ENCODE results near the gene FAM222B. TPM values are rescaled to one million over a fixed set of nuclear protein-coding genes. Genes with fewer than 3 reads are reported as not detected.
A peak's percentile ranks its signal among the peaks of the same experiment; 100 is the strongest.

FAM222B gene
- polyA plus RNA-seq, 1 donor, result 13.2 TPM

DNA sequence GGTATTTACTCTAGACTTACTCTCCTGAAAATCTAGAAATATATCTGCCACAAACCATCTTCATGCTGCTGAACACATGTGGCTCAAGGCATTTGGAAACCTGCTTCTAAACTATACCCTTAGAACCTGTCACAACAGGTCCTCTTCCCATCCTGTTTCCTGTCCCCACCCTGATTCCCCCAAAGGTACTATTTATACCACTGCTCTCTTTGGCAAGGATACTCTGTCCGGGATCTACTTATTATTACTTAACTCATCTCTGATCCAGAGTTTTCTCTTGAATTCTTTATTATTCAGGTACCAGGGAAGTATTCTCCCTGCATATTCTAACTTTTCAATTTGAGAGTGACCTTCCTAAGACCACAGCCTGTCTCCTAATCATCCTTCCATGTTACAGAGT is 65.4 kb downstream of the FAM222B start:
- DNase-seq (ENCODE audit: low read depth), result no peak

DNA sequence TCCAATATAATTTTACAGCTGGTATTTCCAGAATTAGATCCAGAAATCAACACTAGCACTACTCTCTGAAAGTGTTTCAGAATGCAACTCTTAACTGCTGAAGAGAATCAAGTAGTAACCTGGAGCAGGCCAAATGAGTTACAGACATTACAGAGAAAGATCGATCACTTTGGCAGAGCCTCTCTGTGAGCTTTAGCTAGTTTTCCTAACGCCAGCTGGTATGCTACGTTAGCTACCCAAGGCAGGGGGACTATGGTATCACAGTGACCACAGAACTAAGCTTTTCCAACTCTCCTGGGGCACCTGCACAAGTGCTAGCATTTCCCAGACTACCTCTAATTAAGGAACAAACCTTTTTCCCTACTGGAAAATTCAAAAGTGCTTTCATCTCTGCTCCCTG is 68.4 kb downstream of the FAM222B start:
- no peak for DNase-seq (ENCODE audit: low read depth)

DNA sequence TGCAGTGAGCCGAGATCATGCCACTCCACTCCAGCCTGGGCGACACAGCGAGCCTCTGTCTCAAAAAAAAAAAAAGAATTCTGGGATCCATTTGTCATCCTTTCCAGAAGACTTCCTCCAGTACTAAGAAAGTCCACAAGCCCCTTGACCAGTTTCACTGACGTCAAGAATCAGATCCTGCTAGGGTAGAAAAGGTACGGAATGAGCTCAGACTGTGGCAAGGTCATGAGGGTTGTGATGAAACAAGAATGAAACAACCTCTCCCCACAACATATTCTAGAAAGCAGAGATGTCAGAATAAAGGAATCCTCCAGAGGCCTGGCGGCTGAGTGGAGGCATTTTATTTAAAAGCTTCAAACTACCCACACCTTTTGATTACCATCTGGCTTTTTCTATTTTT is 68.9 kb downstream of the FAM222B start:
- no peak for DNase-seq (ENCODE audit: low read depth)

DNA sequence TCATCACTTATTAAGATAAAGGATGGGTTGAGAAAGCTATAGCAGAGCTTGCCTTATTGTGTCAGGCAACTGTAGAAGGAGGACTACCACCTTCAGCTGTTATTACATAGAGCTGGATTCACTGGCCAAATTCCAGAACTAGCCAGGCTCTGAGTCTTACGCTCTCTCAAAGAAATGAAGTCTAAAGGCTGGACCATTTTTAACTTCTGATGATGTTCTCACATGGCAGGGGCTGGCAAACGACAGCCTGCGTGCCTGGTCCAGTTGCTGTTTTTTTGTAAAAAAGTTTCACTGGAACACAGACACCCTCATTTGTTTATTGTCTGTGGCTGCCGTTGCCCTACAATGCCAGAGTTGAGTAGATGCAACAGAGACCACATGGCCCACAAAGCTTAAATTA is 77.6 kb downstream of the FAM222B start:
- DNase-seq (ENCODE audit: low read depth), result no peak

DNA sequence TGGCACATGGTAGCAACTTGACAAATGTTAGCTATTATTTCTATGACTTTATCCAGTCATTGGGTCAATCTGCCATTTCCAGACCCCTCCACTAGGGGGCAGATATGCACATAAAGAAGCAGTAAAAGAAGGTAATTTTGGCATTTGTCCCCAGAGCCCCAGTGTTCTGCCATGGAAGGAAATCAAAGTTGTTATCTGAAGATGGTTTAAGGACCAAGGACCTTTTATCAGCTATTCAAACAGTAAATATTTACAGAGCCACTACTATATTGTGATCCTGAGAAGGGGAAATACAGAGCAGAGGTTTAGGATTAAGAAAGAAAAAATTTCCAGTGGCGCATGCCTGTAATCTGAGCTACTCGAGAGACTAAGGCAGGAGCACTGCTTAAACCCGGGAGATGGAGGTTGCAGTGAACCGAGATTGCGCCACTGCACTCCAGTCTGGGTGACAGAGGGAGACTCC is 78.8 kb downstream of the FAM222B start:
- no peak for DNase-seq (ENCODE audit: low read depth)

DNA sequence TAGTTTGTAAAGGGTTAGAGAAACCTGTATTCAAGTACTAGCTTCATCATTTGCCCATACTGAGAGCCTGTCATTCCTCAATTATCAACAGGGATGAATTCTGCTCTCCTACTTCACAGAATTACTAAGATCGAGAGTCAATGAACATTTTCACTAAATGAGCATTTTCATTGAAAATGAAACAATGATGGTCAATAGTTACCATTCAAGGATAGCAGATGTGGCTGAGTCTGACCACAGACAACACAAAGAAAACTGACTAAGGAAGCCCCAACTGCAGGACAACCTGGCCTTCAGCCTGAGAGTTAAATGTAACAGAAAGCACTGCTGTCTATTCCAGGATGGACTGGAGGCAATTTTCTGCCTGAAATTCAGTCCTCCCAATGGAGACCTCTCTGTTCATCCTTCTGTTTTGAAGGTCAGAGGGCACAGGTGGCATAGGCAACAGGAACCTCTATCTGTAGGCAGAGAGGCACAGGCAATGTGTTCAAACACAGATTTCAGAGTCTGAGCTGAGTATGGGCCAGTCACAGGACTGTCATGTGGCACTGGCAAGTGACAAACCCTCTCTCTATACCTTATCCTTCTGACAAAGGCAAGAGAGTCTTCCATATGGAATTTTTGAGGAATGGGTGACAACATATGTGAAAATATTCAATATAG is 79.3 kb downstream of the FAM222B start:
- DNase-seq (ENCODE audit: low read depth), result no peak

DNA sequence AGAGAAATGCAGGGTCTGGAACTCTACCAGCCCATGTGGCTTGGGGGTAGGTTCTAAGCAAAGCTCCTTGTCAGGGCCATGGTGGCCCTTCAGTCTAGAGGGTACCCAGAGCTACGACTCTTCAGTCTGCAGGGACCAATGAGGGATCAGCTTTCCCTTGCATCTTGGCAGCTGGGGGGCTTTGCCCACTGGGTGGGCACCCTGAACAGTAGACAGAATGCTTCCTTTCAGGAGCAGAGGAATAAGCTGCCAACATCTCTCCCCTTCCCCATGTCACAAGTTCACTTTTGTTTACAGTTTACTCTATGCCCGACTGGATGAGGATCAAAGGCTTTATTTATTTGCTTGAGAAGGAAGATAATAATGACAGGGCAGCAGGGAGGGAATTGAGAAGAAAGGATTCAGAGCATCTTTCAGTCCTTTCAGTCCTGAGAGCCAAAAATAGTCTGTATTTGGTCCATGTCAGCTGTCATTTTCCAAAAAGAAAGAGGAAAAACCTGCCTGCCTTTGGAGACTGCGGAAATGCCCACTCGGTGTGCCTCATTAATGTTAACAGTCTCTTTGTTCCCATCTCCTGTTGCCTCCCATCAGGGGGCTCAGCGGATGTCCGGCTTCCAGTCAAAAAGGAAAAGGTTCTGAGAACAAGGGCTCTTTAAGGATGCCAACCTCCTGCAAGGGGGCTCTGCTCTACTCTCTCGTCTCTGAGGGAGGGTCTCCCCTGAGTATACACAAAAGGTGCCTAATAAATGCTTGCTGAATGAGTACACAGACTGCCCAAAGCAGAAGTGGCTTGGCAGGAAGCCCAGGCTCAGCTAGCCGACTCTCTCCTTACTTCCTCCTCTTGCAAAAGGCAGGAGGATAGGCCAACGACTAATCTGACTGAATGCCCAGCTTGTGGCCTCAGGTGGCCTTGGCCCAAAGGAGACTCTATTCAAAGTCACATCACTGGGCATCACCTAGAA is 81.7 kb downstream of the FAM222B start:
- no peak for DNase-seq (ENCODE audit: low read depth)

DNA sequence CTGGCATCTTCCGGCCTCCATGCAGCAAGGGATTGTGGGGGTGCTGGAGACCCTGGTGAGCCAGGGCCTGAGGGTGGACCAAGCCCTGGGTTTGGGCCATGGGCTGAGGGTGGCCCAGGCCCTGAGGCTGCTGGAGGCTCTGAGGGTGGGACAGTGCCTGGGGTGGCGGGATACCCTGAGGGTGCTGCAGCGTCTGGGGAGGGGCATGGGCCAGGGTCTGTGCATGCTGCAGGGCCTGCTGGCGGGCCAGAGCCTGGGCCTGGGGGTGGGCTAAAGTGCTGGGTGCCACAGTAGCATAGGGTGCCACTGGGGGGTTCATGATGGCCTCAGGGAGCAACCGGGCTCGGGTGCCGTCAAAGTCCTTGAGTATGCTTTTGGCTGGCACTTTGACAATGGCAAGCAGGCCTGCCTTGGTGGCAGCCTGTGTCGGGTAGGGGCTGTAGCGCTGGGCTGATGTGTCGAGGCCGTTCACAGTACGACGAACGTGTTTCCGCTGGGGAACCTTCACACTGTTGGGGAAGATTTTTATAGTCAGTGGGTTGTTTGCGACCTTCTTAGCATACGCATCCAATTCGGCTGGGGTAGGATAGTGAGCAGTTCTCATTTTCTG is 83.2 kb downstream of the FAM222B start:
- no peak for DNase-seq (ENCODE audit: low read depth)

DNA sequence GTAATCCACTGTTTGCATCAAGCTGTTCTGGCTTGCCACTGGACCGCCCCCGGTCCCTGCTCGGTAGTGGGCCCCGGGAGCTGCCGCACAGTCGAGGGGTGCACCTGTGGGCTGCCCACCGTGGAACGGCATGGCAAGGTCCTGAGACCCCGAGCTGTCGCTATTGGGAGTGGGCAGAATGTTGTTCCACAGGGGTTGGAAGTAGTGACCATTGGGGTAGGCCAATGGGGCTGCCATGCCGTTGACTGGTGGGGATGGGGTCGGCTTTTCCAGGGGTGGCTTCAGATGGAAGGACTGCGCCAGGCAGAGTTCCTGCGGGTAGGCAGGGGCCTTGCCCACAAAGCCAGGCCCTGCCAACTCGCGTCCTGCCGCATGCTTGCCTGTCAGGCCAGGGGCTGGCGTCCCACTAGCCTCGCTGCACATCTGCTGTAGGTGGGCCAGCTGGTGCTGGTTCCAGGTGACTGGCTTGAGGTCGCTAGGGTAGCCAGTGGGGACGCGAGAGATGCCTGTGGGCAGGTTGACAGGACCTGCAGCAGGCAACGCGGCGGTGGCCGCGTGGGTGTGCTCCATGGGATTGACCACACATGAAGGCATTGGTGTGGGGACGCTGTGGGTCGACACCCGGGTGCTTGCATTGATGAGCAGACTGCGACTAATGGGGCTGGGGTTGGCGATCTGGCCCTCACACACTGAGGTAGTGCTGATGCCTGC is 84.0 kb downstream of the FAM222B start:
- no peak for DNase-seq (ENCODE audit: low read depth)

DNA sequence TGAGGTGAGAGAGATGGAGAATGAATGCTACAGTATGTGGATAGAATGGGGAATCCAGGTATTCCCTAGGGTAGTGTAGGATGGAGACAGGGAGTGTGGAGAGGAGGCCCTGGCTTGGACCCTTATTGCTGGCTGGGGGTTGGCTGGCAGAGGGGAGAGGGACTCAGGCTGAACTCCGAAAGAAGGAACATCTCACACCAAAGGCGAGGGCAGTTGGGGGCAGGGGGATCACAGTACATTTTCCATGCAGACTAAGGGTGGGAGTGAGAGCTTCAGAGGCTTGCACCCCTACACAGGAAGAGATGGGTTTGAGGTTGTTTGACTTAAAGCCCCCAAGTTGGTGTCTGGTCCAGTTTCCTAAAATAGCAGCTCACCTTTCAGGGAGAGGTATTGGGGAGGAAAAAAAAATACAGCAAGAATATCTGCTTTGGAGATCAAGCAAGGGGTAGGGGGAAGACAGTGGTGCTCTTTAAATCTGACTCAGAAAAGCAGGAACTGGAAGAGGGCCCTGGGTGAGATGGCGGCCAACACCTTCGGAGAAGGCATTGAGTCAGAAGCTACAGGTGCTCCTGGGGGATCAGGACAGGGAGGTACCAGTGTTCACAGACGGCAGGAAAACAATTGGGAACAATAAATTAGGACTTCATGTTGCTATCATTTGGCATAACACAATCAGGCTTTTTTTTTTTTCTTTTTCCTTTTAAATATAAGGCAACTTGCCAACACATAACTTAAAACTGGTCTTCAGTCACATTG is 86.4 kb downstream of the FAM222B start:
- DNase-seq (ENCODE audit: low read depth), result no peak

DNA sequence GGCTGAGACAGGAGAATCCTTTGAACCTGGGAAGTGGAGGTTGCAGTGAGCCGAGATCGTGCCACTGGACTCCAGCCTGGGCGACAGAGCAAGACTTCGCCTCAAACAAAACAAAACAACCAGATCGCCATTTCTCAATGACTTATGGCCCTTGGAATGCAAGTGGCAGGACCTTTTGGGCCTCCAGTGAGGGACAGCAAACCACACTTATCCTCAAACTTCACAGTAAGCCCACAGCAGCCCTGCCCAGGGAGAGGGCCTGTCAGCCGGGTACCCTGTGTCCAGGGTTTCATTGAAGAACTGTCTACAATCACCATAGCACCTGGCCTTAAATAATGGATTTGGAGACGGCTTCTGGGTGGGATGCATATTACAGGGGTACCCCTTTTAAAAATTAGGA is 87.1 kb downstream of the FAM222B start:
- DNase-seq (ENCODE audit: low read depth), result no peak

DNA sequence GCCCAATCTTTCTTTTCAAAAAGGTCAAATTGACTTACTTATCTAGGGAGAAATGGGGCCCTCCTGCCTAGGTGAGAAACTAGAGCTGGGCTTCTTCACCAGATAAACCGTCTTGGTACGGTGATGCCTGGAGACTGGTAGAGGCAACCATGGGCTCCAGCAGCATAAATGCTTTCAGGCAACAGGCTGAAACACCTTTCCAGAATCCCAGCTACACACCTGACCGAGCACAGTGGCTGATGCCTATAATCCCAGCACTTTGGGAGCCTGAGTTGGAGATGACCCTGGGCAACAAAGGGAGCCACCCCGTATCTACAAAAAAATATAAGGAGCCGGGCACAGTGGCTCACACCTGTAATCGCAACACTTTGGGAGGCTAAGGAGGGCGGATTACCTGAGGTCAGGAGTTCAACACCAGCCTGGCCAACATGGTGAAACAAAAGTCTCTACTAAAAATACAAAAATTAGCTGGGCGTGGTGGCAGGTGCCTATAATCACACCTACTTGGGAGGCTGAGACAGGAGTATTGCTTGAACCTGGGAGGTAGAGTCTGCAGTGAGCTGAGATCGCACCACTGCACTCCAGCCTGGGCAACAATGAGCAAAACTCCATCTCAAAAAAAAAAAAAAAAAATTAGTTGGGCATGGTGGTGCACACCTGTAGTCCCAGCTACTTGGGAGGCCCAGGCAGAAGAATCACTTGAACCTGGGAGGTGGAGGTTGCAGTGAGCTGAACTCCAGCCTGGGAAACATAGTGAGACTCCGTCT is 90.8 kb downstream of the FAM222B start:
- no peak for DNase-seq (ENCODE audit: low read depth)

DNA sequence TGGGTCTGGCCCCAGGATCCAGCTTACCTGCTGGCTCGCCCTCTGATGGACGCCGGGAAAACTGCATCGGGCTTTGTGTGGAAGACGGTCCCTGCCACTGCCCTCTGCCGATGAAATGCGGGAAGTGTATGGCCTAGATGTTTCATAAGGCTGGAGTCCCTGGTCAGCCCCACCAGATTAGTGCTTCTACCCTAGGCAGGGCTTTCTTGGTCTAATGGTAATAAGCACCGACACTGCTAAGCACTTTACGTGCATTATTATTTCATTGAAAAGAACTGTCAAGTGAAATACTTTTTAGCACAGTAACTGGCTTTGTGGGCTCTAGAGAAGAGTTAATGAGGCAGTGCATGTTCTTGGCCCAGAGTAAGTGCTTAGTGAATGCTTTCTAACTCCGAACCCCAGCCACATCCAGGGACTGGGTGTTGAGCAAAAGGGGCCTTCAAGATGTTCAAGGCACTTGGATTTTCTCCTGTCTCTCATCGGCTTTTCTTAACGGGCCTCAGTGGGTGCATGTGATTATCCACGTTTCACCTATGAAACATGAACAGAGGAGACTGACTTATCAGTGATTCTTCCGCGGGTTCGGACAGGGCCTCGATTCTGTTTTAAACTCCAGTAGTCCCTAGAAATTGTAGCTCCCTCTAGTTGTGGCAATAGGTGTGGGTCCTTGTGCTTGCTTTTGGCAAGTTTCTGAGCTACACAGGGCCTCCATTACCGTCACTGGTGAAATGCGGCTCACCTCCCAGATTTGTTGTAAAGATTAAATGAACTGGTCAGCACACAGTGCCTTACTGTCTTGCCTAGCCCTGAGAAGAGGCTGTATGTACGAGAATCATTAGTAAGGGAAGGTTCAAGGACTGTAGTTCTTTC is 92.2 kb downstream of the FAM222B start:
- peak; percentile 77 for DNase-seq (ENCODE audit: low read depth)

DNA sequence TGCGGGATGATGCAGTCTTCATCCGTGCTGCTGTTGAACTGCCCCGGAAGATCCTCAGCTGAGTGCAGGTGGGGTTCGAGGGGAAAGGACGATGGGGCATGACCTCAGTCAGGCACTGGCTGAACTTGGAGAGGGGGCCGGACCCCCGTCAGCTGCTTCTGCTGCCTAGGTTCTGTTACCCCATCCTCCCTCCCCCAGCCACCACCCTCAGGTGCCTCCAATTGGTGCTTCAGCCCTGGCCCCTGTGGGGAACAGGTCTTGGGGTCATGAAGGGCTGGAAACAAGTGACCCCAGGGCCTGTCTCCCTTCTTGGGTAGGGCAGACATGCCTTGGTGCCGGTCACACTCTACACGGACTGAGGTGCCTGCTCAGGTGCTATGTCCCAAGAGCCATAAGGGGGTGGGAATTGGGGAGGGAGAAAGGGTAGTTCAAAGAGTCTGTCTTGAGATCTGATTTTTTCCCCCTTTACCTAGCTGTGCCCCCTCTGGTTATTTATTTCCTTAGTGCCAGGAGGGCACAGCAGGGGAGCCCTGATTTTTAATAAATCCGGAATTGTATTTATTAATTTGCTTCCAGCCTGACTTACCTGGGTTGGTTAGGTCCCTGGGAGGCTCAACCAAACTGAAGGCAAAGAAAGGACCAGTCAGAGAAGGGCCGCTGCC is 92.9 kb downstream of the FAM222B start:
- DNase-seq (ENCODE audit: low read depth), result no peak

DNA sequence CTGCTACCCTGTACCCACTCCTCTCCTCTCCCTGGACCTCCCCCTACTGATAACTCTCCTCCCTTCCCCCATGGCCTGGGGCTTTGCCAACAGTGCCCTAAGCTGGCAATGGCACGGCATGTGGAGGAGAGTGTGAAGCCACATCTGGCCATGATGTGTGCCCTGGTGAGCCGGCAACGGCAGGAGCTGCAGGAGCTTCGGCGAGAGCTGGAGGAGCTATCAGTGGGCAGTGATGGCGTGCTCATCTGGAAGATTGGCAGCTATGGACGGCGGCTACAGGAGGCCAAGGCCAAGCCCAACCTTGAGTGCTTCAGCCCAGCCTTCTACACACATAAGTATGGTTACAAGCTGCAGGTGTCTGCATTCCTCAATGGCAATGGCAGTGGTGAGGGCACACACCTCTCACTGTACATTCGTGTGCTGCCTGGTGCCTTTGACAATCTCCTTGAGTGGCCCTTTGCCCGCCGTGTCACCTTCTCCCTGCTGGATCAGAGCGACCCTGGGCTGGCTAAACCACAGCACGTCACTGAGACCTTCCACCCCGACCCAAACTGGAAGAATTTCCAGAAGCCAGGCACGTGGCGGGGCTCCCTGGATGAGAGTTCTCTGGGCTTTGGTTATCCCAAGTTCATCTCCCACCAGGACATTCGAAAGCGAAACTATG is 93.6 kb downstream of the FAM222B start:
- DNase-seq (ENCODE audit: low read depth), result no peak

DNA sequence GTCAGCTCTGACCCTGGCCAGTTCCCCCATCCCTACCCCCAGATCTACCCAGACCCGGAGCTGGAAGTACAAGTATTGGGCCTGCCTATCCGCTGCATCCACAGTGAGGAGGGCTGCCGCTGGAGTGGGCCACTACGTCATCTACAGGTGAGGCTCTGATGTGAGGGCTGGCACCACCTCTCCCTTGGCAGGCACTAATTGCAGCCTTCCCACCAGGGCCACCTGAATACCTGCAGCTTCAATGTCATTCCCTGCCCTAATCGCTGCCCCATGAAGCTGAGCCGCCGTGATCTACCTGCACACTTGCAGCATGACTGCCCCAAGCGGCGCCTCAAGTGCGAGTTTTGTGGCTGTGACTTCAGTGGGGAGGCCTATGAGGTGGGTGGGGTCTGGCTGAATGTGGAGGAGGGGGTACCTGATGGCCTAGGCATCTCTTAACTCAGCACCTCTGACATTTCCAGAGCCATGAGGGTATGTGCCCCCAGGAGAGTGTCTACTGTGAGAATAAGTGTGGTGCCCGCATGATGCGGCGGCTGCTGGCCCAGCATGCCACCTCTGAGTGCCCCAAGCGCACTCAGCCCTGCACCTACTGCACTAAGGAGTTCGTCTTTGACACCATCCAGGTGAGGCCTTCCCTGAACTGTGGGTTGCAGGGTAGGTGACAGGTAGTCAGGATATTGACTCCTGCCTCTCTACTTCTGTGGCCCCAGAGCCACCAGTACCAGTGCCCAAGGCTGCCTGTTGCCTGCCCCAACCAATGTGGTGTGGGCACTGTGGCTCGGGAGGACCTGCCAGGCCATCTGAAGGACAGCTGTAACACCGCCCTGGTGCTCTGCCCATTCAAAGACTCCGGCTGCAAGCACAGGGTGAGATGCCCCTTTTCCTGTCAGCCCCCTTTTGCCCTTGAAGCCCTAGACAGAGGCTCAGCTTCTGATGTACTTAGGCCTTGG is 94.5 kb downstream of the FAM222B start:
- DNase-seq (ENCODE audit: low read depth), result no peak

DNA sequence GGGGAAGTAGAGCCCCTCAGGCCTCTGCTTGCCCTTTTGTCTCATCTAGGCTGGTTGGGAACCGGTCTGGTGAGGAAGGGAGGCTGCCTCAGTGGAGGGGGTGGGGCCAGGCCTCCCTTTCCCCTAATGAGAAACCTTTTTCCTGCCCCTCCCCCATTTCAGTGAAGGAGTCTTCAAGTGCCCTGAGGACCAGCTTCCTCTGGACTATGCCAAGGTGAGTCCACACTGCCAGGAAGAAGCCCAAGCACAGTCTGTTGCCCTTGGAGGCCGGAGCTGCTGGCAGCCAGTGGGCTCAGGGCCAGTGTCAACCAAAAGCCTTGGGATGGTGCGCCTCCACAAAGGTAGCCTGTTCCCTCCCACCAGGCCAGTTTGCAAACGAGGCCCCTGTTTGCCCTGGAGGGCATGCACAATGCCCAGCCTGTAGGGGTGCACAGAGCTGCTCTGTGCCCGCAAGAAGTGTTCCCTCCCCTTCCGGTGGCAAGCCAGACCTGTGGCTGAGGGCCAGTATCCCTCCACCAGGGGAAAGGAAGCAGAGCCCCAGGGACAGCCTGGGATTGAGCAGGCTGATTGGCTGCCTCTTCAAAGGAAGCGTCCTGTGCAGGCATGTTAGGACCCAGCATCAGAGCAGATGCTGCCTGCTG is 95.4 kb downstream of the FAM222B start:
- no peak for DNase-seq (ENCODE audit: low read depth)
